Activated CD8-positive, alpha-beta memory T cell treated with anti-CD3 and anti-CD28 coated beads, Interleukin-2, amount 50 U/mL, for 4 hours (primary cell): Measurements from ENCODE around the gene SLC66A2.

ENCODE experiments used
- DNase-seq: peaks from one replicate; pipeline ENCODE4 v3.0.0-alpha.2; 2020

The SLC66A2 gene

GRCh38 chr18:79917169-79917852, 34.1 kb downstream of the SLC66A2 start:
- DNase-seq: no peak

- DNase-seq: no peak
These were observed 34.8 kb downstream of the SLC66A2 start for GRCh38 chr18:79916546-79917168.

- DNase-seq: no peak
These were observed 35.3 kb downstream of the SLC66A2 start for GRCh38 chr18:79916128-79916494.

- no peak for DNase-seq
These were observed 36.0 kb downstream of the SLC66A2 start for GRCh38 chr18:79915161-79916127.

GRCh38 chr18:79914614-79915160, 36.8 kb downstream of the SLC66A2 start:
- DNase-seq: no peak

GRCh38 chr18:79912994-79913831, 38.2 kb downstream of the SLC66A2 start:
- no peak for DNase-seq

GRCh38 chr18:79912409-79912991, 39.0 kb downstream of the SLC66A2 start:
- DNase-seq: peak; percentile 49

- no peak for DNase-seq
These were observed 39.8 kb downstream of the SLC66A2 start for GRCh38 chr18:79911344-79912270.

GRCh38 chr18:79910563-79911343, 40.7 kb downstream of the SLC66A2 start:
- no peak for DNase-seq

- DNase-seq: no peak
These were observed 44.7 kb downstream of the SLC66A2 start for GRCh38 chr18:79906706-79907105.

- no peak for DNase-seq
These were observed 45.5 kb downstream of the SLC66A2 start for GRCh38 chr18:79905993-79906392.

- DNase-seq: no peak
These were observed 46.0 kb downstream of the SLC66A2 start for GRCh38 chr18:79905389-79905911.

- DNase-seq: no peak
These were observed 46.9 kb downstream of the SLC66A2 start for GRCh38 chr18:79904357-79905147.

GRCh38 chr18:79903787-79904356, 47.6 kb downstream of the SLC66A2 start:
- DNase-seq: no peak

- peak; percentile 14 for DNase-seq
These were observed 48.3 kb downstream of the SLC66A2 start for GRCh38 chr18:79903071-79903635.

- DNase-seq: no peak
These were observed 48.8 kb downstream of the SLC66A2 start for GRCh38 chr18:79902640-79903039.

- no peak for DNase-seq
These were observed 49.4 kb downstream of the SLC66A2 start for GRCh38 chr18:79902075-79902474.

- no peak for DNase-seq
These were observed 49.8 kb downstream of the SLC66A2 start for GRCh38 chr18:79901665-79902064.
